Measurements from ENCODE around the gene SH2D5.
A peak's percentile ranks its signal among the peaks of the same experiment; 100 is the strongest.

Gene SH2D5

DNA sequence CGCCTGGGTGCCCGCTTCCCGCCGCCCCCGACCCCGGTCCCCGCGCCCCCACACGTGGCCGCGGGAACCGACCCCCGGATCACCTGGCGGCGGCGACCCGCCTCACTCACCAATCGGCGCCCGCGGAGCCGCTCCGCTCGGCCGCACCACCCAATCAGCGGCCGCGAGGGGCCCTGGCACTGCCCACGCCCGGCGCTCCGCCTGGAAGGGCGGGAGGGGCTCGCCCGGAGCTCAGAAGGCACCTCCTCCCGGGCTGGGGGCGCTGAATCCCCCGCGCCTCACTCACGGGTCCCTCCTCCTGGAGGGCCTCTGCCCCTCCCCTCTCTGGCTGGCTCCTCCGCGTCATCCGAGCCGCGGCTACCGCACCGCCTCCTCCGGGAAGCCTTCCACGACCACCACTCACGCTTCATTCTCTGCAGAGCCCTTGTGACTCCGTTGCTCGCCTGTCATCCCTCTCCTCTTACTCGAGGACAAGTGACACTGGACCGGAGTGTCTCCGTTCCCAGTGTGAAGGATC lies 374 bp downstream of the SH2D5 start:
- Histone ChIP-seq H3K27ac (ENCODE audit: poor library complexity, severe bottlenecking) (peak overlapping the region; percentile 95), H3K9me3 (ENCODE audit: severe bottlenecking) (no peaks in the 10 kb centered on the region), H3K27me3 (ENCODE audit: insufficient read depth, poor library complexity, severe bottlenecking) (no peaks in the 10 kb centered on the region), H3K4me3 (ENCODE audit: severe bottlenecking) (peak overlapping the region; percentile 62), H3K36me3 (ENCODE audit: low read depth) (peaks cover 2% of the 10 kb centered on the region; the same call in 1 of the 2 replicates), H3K4me1 (ENCODE audit: insufficient read depth, poor library complexity, severe bottlenecking) (peaks cover 18% of the 10 kb centered on the region)
- ATAC-seq (ENCODE audit: low read depth) (peak; percentile 64), DNase-seq (ENCODE audit: low spot score) (peak; percentile 86)
- TF ChIP-seq, protein P1, sequence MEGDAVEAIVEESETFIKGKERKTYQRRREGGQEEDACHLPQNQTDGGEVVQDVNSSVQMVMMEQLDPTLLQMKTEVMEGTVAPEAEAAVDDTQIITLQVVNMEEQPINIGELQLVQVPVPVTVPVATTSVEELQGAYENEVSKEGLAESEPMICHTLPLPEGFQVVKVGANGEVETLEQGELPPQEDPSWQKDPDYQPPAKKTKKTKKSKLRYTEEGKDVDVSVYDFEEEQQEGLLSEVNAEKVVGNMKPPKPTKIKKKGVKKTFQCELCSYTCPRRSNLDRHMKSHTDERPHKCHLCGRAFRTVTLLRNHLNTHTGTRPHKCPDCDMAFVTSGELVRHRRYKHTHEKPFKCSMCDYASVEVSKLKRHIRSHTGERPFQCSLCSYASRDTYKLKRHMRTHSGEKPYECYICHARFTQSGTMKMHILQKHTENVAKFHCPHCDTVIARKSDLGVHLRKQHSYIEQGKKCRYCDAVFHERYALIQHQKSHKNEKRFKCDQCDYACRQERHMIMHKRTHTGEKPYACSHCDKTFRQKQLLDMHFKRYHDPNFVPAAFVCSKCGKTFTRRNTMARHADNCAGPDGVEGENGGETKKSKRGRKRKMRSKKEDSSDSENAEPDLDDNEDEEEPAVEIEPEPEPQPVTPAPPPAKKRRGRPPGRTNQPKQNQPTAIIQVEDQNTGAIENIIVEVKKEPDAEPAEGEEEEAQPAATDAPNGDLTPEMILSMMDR (IDR thresholded peaks at IDR 0.05; ENCODE audit: poor library complexity, severe bottlenecking), result no peak

DNA sequence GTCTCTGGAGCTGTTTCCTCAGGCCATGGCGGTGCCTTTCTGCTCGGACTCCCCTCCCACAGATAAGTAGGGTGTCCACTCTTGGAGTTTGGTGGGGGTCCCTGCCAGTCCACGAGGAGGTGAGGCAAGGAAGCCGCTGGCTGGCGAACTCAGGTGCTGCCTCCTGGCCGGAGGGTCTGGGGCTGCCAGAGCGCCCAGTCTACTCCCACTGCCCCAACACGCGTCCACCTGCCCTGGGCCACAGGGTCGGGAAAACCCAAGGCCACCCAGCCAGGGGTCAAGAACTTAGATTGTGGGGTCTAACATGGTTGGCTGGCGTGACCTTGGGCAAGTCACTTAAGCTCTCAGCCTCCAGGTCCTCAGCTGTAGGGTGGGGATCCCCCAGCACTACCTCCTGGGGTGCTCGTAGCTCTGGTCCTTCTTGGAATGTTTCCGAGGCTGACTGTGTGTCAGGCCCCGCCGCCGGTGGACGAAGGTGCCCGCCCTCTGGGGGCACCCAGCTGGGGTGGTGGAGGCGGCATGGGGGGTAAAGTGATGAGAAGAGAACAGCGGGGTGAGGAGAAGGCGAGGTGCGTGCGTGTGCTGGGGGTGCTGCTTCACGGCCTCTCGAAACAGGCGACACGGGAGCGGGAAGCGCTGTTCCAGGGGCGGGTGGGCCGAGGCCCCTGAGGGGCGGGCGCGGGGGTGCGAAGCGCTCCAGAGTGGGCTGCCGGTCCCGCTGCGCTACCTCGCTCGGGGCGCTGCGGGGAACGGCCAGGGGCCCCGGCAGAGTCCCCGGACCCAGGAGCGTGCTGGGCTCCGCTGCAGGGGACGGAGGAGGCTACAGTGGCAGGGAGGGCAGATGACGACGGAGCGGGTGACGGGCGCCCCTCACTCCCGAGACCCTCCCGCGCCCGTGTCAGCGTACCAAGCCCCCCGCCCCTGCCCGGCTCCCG lies 1.2 kb downstream of the SH2D5 start:
- Histone ChIP-seq H3K27ac (ENCODE audit: poor library complexity, severe bottlenecking) (peak overlapping the region; percentile 95), H3K4me3 (ENCODE audit: severe bottlenecking) (peak overlapping the region; percentile 62), H3K27me3 (ENCODE audit: insufficient read depth, poor library complexity, severe bottlenecking) (no peaks in the 10 kb centered on the region), H3K9me3 (ENCODE audit: severe bottlenecking) (no peaks in the 10 kb centered on the region), H3K4me1 (ENCODE audit: insufficient read depth, poor library complexity, severe bottlenecking) (peaks cover 18% of the 10 kb centered on the region), H3K36me3 (ENCODE audit: low read depth) (no peaks in the 10 kb centered on the region)
- ATAC-seq (ENCODE audit: low read depth) (no peak), DNase-seq (ENCODE audit: low spot score) (no peak)
- TF ChIP-seq, protein P1 (IDR thresholded peaks at IDR 0.05; ENCODE audit: poor library complexity, severe bottlenecking), result no peak

DNA sequence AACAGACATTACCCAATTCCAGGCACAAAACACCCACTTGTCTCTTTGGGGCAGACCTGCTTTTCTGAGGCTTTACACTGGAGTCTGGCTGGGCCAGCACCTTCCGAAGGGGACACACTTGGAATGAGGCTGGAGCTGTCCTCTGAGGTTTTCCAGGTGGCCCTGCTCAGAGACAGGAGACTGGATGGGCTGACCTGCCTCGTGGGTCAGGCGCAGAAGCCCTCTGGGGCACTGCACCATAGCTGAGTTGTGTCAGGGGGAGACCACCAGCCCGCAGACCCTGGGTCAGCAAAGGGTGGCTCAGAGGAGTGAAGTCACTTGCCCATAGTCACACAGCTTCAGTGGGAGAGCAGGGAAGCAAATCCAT lies 1.8 kb downstream of the SH2D5 start:
- Histone ChIP-seq H3K4me3 (ENCODE audit: severe bottlenecking) (no peak overlapping the region), H3K9me3 (ENCODE audit: severe bottlenecking) (no peaks in the 10 kb centered on the region), H3K27me3 (ENCODE audit: insufficient read depth, poor library complexity, severe bottlenecking) (no peaks in the 10 kb centered on the region), H3K4me1 (ENCODE audit: insufficient read depth, poor library complexity, severe bottlenecking) (peaks cover 12% of the 10 kb centered on the region), H3K36me3 (ENCODE audit: low read depth) (no peaks in the 10 kb centered on the region), H3K27ac (ENCODE audit: poor library complexity, severe bottlenecking) (peak overlapping the region; percentile 95)
- ATAC-seq (ENCODE audit: low read depth) (no peak), DNase-seq (ENCODE audit: low spot score) (no peak)
- TF ChIP-seq, protein P1 (IDR thresholded peaks at IDR 0.05; ENCODE audit: poor library complexity, severe bottlenecking), result no peak

DNA sequence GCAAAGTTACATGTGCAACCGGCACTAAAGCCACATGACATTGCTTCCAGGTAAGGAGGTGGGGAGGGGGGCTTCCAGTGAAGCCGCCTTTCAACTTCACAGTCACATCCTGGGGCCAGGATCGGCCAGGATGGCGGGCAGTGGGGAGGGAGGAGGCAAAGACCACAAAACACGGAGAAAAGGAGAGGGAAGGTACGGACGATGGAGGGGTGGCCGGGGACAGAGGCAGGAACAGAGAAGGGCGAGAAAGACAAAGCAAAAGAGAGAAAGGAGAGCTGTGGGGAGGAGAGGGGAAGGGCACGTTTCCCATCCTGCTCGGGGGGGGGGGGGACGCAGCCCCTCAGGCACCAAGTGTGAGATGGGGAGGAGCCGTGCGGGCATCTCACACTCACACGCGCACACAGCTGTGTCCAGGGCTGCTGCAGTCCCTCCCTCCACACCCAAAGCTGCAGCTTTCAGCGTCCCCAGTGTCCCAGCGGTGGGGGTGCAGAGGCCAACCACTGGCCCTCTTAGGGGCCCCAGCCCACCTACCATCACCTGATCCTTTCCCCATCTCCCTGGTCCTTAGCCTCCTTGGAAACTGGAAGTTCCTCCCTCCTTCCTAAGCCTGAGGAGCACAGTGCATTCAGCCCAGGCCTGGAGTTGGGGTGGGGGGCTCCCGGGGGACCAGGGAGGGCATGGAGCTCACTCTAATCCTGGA lies 2.4 kb downstream of the SH2D5 start:
- no peak overlapping the region for H3K27ac ChIP-seq (ENCODE audit: poor library complexity, severe bottlenecking)
- no peaks in the 10 kb centered on the region for H3K36me3 ChIP-seq (ENCODE audit: low read depth)
- TF ChIP-seq, protein P1 (IDR thresholded peaks at IDR 0.05; ENCODE audit: poor library complexity, severe bottlenecking), result no peak
- no peak overlapping the region for H3K4me3 ChIP-seq (ENCODE audit: severe bottlenecking)
- ATAC-seq (ENCODE audit: low read depth) (no peak), DNase-seq (ENCODE audit: low spot score) (no peak)
- peaks cover 9% of the 10 kb centered on the region for H3K4me1 ChIP-seq (ENCODE audit: insufficient read depth, poor library complexity, severe bottlenecking)
- H3K9me3 ChIP-seq (ENCODE audit: severe bottlenecking), result no peaks in the 10 kb centered on the region
- H3K27me3 ChIP-seq (ENCODE audit: insufficient read depth, poor library complexity, severe bottlenecking), result no peaks in the 10 kb centered on the region

Data from RWPE2 (cell line).